SU-DHL-6 (cell line): ENCODE results near the gene TNS3.

Source experiments
- H2AFZ ChIP-seq: fragments of 200-600 bp; sonication (generic); 2 replicates; pipeline ENCODE4 v1.6.1; 2014; ENCODE audit warnings: low read depth, mild to moderate bottlenecking, moderate library complexity, mixed read lengths, antibody characterized with exemption, low read length; ENCODE audit not compliant: severe bottlenecking
- H3F3A ChIP-seq: fragments of 200-600 bp; shearing (Covaris generic); 2 replicates; pipeline ENCODE4 v1.6.0; 2016; ENCODE audit warnings: antibody characterized with exemption, mild to moderate bottlenecking; ENCODE audit not compliant: insufficient read depth
- H3K27ac ChIP-seq: fragments of 200-600 bp; sonication (generic); 2 replicates; pipeline ENCODE4 v1.5.1; 2016; ENCODE audit warnings: low read depth, mild to moderate bottlenecking, low read length, moderate library complexity, mixed read lengths
- H3K27me3 ChIP-seq: fragments of 200-600 bp; sonication (generic), shearing (Covaris generic); 2 replicates; pipeline ENCODE4 v1.6.0; 2014; ENCODE audit warnings: mild to moderate bottlenecking, low read length
- H3K36me3 ChIP-seq: fragments of 200-600 bp; sonication (generic); 2 replicates; pipeline ENCODE4 v1.6.1; 2014; ENCODE audit warnings: mild to moderate bottlenecking, low read length, mixed read lengths
- H3K4me2 ChIP-seq: fragments of 300-600, 200-600 bp; shearing (Covaris generic), sonication (generic); 2 replicates; pipeline ENCODE4 v1.6.0; 2014; ENCODE audit warnings: low read length, low read depth, mild to moderate bottlenecking; ENCODE audit not compliant: poor library complexity, severe bottlenecking
- H3K4me3 ChIP-seq: fragments of 200-600 bp; sonication (generic); 2 replicates; pipeline ENCODE4 v1.5.1; 2014; ENCODE audit warnings: antibody characterized with exemption, low read length, mild to moderate bottlenecking, mixed read lengths; ENCODE audit not compliant: insufficient read depth, poor library complexity, severe bottlenecking
- H3K79me2 ChIP-seq: fragments of 200-600 bp; sonication (generic); 2 replicates; pipeline ENCODE4 v1.6.1; 2014; ENCODE audit warnings: mild to moderate bottlenecking, low read length, moderate library complexity; ENCODE audit not compliant: insufficient read depth
- H3K9ac ChIP-seq: fragments of 200-600 bp; sonication (generic); 2 replicates; pipeline ENCODE4 v1.7.0; 2014; ENCODE audit warnings: mild to moderate bottlenecking, low read length
- H3K9me2 ChIP-seq: fragments of 200-600 bp; sonication (generic); replicated peaks from 2 replicates; pipeline ENCODE4 v1.6.1; 2014; ENCODE audit warnings: low read length; ENCODE audit not compliant: insufficient read depth
- H3K9me3 ChIP-seq: fragments of 200-600 bp; sonication (generic); 2 replicates; pipeline ENCODE4 v1.6.1; 2014; ENCODE audit warnings: low read length, mixed read lengths; ENCODE audit not compliant: insufficient read depth
- H4K20me1 ChIP-seq: fragments of 200-600 bp; sonication (generic); 2 replicates; pipeline ENCODE4 v1.6.1; 2014; ENCODE audit warnings: low read depth, mild to moderate bottlenecking, antibody characterized with exemption, low read length, moderate library complexity, mixed read lengths
- EZH2phosphoT487 ChIP-seq: fragments of 200-600 bp; sonication (generic), shearing (Covaris generic); conservative IDR thresholded peaks from 2 replicates; pipeline ENCODE4 v1.6.1; 2018; ENCODE audit warnings: mild to moderate bottlenecking, antibody characterized with exemption, low read length, moderate library complexity, mixed read lengths
- TF ChIP-seq, protein P1 (sequence below): fragments of 200-600 bp; sonication (generic); IDR thresholded peaks from one replicate; pipeline ENCODE4 v1.5.1; 2017; ENCODE audit warnings: antibody characterized with exemption, mild to moderate bottlenecking, low read length, moderate library complexity; ENCODE audit not compliant: insufficient read depth, poor library complexity, severe bottlenecking

The TNS3 gene

DNA sequence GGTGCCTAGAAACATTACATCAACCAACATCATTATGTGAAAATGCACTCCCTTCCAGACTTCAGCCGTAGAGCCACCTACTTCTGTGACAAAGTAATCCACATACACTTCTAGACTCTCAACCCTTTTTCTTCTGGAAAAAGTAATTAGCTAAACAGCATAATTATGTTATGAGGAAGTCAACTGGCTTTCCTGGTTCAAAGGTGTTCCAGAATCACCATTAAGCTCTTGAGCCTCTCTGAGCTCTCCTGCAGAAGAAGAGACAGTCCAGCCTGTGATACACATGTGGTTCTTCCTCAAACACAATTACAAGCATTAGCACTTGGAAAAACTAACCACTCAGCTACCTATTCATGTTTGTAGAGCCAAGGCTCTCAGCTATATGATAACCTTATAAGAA, 52.5 kb downstream of the TNS3 start:
- Histone ChIP-seq H3K4me3 (no peak overlapping the region), H3K79me2 (peaks cover 31% of the 10 kb centered on the region; the same call in 1 of the 2 replicates), H3K9ac (no peak overlapping the region), H3K4me2 (no peak overlapping the region), H4K20me1 (no peaks in the 10 kb centered on the region), H3F3A (no peaks in the 10 kb centered on the region), H3K36me3 (no peaks in the 10 kb centered on the region), H3K9me2 (no peaks in the 10 kb centered on the region), H2AFZ (no peak overlapping the region), H3K27me3 (no peaks in the 10 kb centered on the region), H3K27ac (no peak overlapping the region), H3K9me3 (no peaks in the 10 kb centered on the region)
- TF ChIP-seq, protein P1, sequence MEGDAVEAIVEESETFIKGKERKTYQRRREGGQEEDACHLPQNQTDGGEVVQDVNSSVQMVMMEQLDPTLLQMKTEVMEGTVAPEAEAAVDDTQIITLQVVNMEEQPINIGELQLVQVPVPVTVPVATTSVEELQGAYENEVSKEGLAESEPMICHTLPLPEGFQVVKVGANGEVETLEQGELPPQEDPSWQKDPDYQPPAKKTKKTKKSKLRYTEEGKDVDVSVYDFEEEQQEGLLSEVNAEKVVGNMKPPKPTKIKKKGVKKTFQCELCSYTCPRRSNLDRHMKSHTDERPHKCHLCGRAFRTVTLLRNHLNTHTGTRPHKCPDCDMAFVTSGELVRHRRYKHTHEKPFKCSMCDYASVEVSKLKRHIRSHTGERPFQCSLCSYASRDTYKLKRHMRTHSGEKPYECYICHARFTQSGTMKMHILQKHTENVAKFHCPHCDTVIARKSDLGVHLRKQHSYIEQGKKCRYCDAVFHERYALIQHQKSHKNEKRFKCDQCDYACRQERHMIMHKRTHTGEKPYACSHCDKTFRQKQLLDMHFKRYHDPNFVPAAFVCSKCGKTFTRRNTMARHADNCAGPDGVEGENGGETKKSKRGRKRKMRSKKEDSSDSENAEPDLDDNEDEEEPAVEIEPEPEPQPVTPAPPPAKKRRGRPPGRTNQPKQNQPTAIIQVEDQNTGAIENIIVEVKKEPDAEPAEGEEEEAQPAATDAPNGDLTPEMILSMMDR = no peak
- TF ChIP-seq EZH2phosphoT487 = no peak

DNA sequence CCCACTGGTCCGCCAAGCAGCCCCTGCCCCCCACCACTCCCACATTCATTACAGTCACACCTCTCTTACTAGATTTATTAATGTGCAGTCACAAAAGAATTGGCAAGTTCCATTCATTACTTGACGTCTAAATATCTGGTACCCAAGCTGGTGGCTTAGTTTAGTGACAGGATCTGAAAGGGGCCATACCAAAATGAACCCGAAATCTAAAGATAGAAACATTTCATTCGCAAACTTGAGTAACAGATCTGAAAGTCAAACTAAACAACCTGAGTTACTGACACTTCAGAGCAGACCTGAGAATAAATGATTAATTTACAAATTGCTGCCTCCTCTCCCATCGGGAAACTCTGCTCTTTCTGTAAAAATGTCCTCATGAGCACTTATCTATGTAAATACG, 53.4 kb downstream of the TNS3 start:
- TF ChIP-seq EZH2phosphoT487 = no peak
- TF ChIP-seq, protein P1 = no peak
- H3F3A ChIP-seq = no peaks in the 10 kb centered on the region
- no peak overlapping the region for H3K4me3 ChIP-seq
- H3K27me3 ChIP-seq = no peaks in the 10 kb centered on the region
- H3K9me3 ChIP-seq = no peaks in the 10 kb centered on the region
- no peak overlapping the region for H3K27ac ChIP-seq
- peaks cover 28% of the 10 kb centered on the region; the same call in 1 of the 2 replicates for H3K79me2 ChIP-seq
- H3K9ac ChIP-seq = no peak overlapping the region
- no peaks in the 10 kb centered on the region for H3K9me2 ChIP-seq
- H4K20me1 ChIP-seq = no peaks in the 10 kb centered on the region
- H3K4me2 ChIP-seq = no peak overlapping the region
- no peaks in the 10 kb centered on the region for H3K36me3 ChIP-seq
- H2AFZ ChIP-seq = no peak overlapping the region

DNA sequence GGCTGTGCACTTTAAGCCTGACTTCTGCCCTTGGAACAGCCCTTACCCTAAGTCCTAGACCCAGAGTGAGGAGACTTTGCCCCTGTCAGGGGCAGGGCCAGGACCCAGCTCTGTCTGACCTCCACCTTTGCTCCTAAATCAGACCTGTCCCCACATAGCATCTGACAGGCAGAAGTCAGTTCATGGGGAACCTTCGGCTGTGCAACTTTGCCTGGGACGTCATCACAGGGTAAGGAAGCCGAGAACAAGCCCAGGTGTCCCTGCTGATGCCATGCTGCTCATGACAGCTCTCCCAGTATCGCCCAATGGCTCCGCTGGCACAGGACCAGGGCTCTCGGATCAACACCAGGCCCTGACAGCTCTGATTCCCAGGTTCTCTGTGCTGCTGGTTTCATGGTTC, 55.4 kb downstream of the TNS3 start:
- Histone ChIP-seq H2AFZ (no peak overlapping the region), H3K9ac (no peak overlapping the region), H3K4me3 (no peak overlapping the region), H3K9me2 (no peaks in the 10 kb centered on the region), H3K27me3 (no peaks in the 10 kb centered on the region), H3K36me3 (no peaks in the 10 kb centered on the region), H3K27ac (no peak overlapping the region), H4K20me1 (no peaks in the 10 kb centered on the region), H3K4me2 (no peak overlapping the region), H3K9me3 (no peaks in the 10 kb centered on the region), H3F3A (no peaks in the 10 kb centered on the region), H3K79me2 (peaks cover 17% of the 10 kb centered on the region; the same call in 1 of the 2 replicates)
- no peak for TF ChIP-seq EZH2phosphoT487
- TF ChIP-seq, protein P1 = no peak
